ENCODE results near the gene NEURL3.
"Not testable (repeated sequence)": the region's sequence is repeated elsewhere in the genome, so short reads cannot be mapped to it uniquely, and the experiment has no call there.

The NEURL3 gene

GRCh38 chr2:96506016-96506906, 1.1 kb upstream of the NEURL3 start:
- no peak for DNase-seq

- no peak for DNase-seq
These were observed 1.4 kb downstream of the NEURL3 start for GRCh38 chr2:96503637-96504243.

GRCh38 chr2:96502891-96503636, 2.1 kb downstream of the NEURL3 start:
- no peak for DNase-seq

GRCh38 chr2:96501886-96502810, 3.0 kb downstream of the NEURL3 start:
- DNase-seq, result no peak

- no peak for DNase-seq
These were observed 3.7 kb downstream of the NEURL3 start for GRCh38 chr2:96501471-96501874.

GRCh38 chr2:96500385-96501066, 4.6 kb downstream of the NEURL3 start:
- no peak for DNase-seq

- DNase-seq, result no peak
These were observed 5.8 kb downstream of the NEURL3 start for GRCh38 chr2:96499061-96499960.

- not testable (repeated sequence) for DNase-seq
These were observed 6.5 kb downstream of the NEURL3 start for GRCh38 chr2:96498611-96499010.

- DNase-seq, result no peak
These were observed 7.1 kb downstream of the NEURL3 start for GRCh38 chr2:96498021-96498431.

- DNase-seq, result no peak
These were observed 9.1 kb downstream of the NEURL3 start for GRCh38 chr2:96495982-96496629.

GRCh38 chr2:96494188-96494587, 11.0 kb downstream of the NEURL3 start:
- DNase-seq, result no peak

- DNase-seq, result no peak
These were observed 12.1 kb downstream of the NEURL3 start for GRCh38 chr2:96493072-96493471.

GRCh38 chr2:96491860-96492497, 13.2 kb downstream of the NEURL3 start:
- no peak for DNase-seq

- DNase-seq, result no peak
These were observed 15.5 kb downstream of the NEURL3 start for GRCh38 chr2:96489663-96490062.

- no peak for DNase-seq
These were observed 15.9 kb downstream of the NEURL3 start for GRCh38 chr2:96489261-96489660.

GRCh38 chr2:96486696-96487095, 18.5 kb downstream of the NEURL3 start:
- DNase-seq, result no peak

GRCh38 chr2:96485751-96486651, 19.2 kb downstream of the NEURL3 start:
- DNase-seq, result peak; percentile 92

GRCh38 chr2:96485350-96485749, 19.8 kb downstream of the NEURL3 start:
- no peak for DNase-seq

- no peak for DNase-seq
These were observed 21.1 kb downstream of the NEURL3 start for GRCh38 chr2:96484091-96484490.
